Left ventricle myocardium inferior (tissue), 1 donor: ENCODE data around the gene FGFBP1. TPM values are rescaled to one million over a fixed set of nuclear protein-coding genes. Genes with fewer than 3 reads are reported as not detected.

Source experiments
- DNase-seq: peaks from one replicate; pipeline ENCODE4 v3.0.0-alpha.2; 2020
- H3K27ac ChIP-seq: fragments of 200-600 bp; replicated peaks from 2 replicates; pipeline ENCODE4 v1.8.0; 2021
- H3K27me3 ChIP-seq: fragments of 200-600 bp; 2 replicates; pipeline ENCODE4 v1.8.0; 2021; ENCODE audit warnings: low read depth
- H3K36me3 ChIP-seq: fragments of 200-600 bp; 2 replicates; pipeline ENCODE4 v1.8.0; 2021
- H3K4me1 ChIP-seq: fragments of 200-600 bp; 2 replicates; pipeline ENCODE4 v1.8.0; 2021
- H3K4me3 ChIP-seq: fragments of 200-600 bp; 2 replicates; pipeline ENCODE4 v1.8.0; 2021; ENCODE audit warnings: mild to moderate bottlenecking, moderate library complexity
- H3K9me3 ChIP-seq: fragments of 200-600 bp; replicated peaks from 2 replicates; pipeline ENCODE4 v1.8.0; 2021
- CTCF ChIP-seq: fragments of 200-600 bp; IDR thresholded peaks from 2 replicates; pipeline ENCODE4 v1.8.0; 2021; ENCODE audit warnings: antibody characterized with exemption, mild to moderate bottlenecking, borderline replicate concordance
- intact Hi-C: fragments of 100-400 bp; cut with micrococcal nuclease; formaldehyde crosslinking; loops from one replicate; pipeline ENCODE4 v1.11.0; 2022
- total RNA-seq: library from RNA; stranded (reverse); fragmentation: NEBNext Ultra II Directional; extraction: Animal tissue kit (Norgen Biotek cat#: 25700); gene quantifications from one replicate; pipeline ENCODE4 v1.2.1, GENCODE V29; 2021
- donor health status: DM: no; HTN: yes; CAD: no; lungs with severe emphysema.

Gene FGFBP1
- total RNA-seq, 1 donor from 2014 or later = not detected

- H3K4me1 ChIP-seq = no peaks in the 10 kb centered on the region
- peaks cover 7% of the 10 kb centered on the region for H3K27me3 ChIP-seq
- H3K9me3 ChIP-seq = no peaks in the 10 kb centered on the region
- intact Hi-C loops = loop anchor here (5.0 to 10.0 kb wide), 2 partner anchors 151 to 223 kb away; no protein-coding TSS in a partner anchor
- H3K27ac ChIP-seq = no peak overlapping the region
- DNase-seq = no peak
- H3K4me3 ChIP-seq = no peak overlapping the region
- H3K36me3 ChIP-seq = no peaks in the 10 kb centered on the region
- TF ChIP-seq CTCF = no peak
These were observed 17.1 kb upstream of the FGFBP1 start for GRCh38 chr4:15955670-15956069.

- Histone ChIP-seq H3K36me3 (no peaks in the 10 kb centered on the region), H3K9me3 (no peaks in the 10 kb centered on the region), H3K27ac (no peak overlapping the region), H3K4me1 (no peaks in the 10 kb centered on the region), H3K27me3 (peaks cover 7% of the 10 kb centered on the region), H3K4me3 (no peak overlapping the region)
- intact Hi-C loops = loop anchor here (10.0 kb wide), 1 partner anchor 149 kb away; no protein-coding TSS in a partner anchor
- no peak for DNase-seq
- TF ChIP-seq CTCF = no peak
These were observed 15.1 kb upstream of the FGFBP1 start for GRCh38 chr4:15953625-15954024.

- no peak overlapping the region for H3K4me3 ChIP-seq
- intact Hi-C loops = loop anchor here (10.0 kb wide), 1 partner anchor 147 kb away; no protein-coding TSS in a partner anchor
These were observed 13.2 kb upstream of the FGFBP1 start for GRCh38 chr4:15951781-15952180.

GRCh38 chr4:15948826-15949225 is 10.3 kb upstream of the FGFBP1 start:
- H3K27ac ChIP-seq = no peak overlapping the region
- H3K9me3 ChIP-seq = no peaks in the 10 kb centered on the region
- no peak overlapping the region for H3K4me3 ChIP-seq
- peaks cover 5% of the 10 kb centered on the region for H3K27me3 ChIP-seq
- H3K4me1 ChIP-seq = no peaks in the 10 kb centered on the region
- TF ChIP-seq CTCF = no peak
- intact Hi-C loops = no loop called here
- DNase-seq = no peak
- H3K36me3 ChIP-seq = no peaks in the 10 kb centered on the region

More at GRCh38 chr4:15951781-15952180, 13.2 kb upstream of the FGFBP1 start:
- H3K4me1 ChIP-seq = no peaks in the 10 kb centered on the region
- no peaks in the 10 kb centered on the region for H3K27me3 ChIP-seq
- H3K36me3 ChIP-seq = no peaks in the 10 kb centered on the region
- no peak for TF ChIP-seq CTCF
- no peak for DNase-seq
- H3K9me3 ChIP-seq = no peaks in the 10 kb centered on the region
- H3K27ac ChIP-seq = no peak overlapping the region

GRCh38 chr4:15947684-15948083 is 9.1 kb upstream of the FGFBP1 start:
- H3K4me1 ChIP-seq = no peaks in the 10 kb centered on the region
- H3K4me3 ChIP-seq = no peak overlapping the region
- no peak for DNase-seq
- intact Hi-C loops = no loop called here
- TF ChIP-seq CTCF = no peak
- no peak overlapping the region for H3K27ac ChIP-seq
- H3K9me3 ChIP-seq = no peaks in the 10 kb centered on the region
- H3K36me3 ChIP-seq = no peaks in the 10 kb centered on the region
- H3K27me3 ChIP-seq = peaks cover 5% of the 10 kb centered on the region
